ENCODE data around the gene HDAC1.

The HDAC1 gene

DNA sequence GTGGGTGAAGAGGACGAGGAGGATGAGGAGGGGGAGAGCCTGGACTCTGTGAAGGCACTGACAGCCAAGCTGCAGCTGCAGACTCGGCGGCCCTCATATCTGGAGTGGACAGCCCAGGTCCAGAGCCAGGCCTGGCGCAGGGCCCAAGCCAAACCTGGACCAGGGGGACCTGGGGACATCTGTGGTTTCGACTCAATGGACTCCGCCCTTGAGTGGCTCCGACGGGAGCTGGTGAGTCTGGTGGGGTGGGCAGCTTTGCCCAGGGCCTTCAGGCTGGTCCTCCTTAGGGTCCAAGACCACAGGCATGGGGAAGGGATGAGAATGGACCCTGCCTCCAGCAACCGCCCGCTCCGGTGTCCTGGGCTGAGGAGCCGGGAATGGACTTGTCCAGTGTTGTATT, 44.4 kb upstream of the HDAC1 start:
- no peak overlapping the region for H3K4me3 ChIP-seq (ENCODE audit: insufficient read depth, low read length, poor library complexity, severe bottlenecking)
- no peak overlapping the region for H2AFZ ChIP-seq (ENCODE audit: low read depth, low read length, severe bottlenecking)
- no peak overlapping the region for H3K27ac ChIP-seq (ENCODE audit: low read depth, low read length)
- peaks cover 49% of the 10 kb centered on the region for H3F3A ChIP-seq (ENCODE audit: insufficient read depth)
- no peak overlapping the region for H3K9ac ChIP-seq (ENCODE audit: low read length)
- H3K9me2 ChIP-seq (replicated peaks; ENCODE audit: insufficient read depth, low read length), result no peaks in the 10 kb centered on the region
- H3K4me2 ChIP-seq (ENCODE audit: low read depth, low read length, poor library complexity, severe bottlenecking), result no peak overlapping the region
- no peaks in the 10 kb centered on the region for H3K9me3 ChIP-seq (ENCODE audit: insufficient read depth, low read length)
- no peaks in the 10 kb centered on the region for H4K20me1 ChIP-seq (ENCODE audit: low read depth, low read length)
- no peaks in the 10 kb centered on the region for H3K36me3 ChIP-seq (ENCODE audit: low read length)
- H3K79me2 ChIP-seq (ENCODE audit: insufficient read depth, low read length), result peaks cover 13% of the 10 kb centered on the region
- H3K27me3 ChIP-seq (ENCODE audit: low read length), result no peaks in the 10 kb centered on the region
- TF ChIP-seq EZH2phosphoT487 (conservative IDR thresholded peaks at IDR 0.05; ENCODE audit: low read length), result no peak
- TF ChIP-seq, protein P1, sequence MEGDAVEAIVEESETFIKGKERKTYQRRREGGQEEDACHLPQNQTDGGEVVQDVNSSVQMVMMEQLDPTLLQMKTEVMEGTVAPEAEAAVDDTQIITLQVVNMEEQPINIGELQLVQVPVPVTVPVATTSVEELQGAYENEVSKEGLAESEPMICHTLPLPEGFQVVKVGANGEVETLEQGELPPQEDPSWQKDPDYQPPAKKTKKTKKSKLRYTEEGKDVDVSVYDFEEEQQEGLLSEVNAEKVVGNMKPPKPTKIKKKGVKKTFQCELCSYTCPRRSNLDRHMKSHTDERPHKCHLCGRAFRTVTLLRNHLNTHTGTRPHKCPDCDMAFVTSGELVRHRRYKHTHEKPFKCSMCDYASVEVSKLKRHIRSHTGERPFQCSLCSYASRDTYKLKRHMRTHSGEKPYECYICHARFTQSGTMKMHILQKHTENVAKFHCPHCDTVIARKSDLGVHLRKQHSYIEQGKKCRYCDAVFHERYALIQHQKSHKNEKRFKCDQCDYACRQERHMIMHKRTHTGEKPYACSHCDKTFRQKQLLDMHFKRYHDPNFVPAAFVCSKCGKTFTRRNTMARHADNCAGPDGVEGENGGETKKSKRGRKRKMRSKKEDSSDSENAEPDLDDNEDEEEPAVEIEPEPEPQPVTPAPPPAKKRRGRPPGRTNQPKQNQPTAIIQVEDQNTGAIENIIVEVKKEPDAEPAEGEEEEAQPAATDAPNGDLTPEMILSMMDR (IDR thresholded peaks at IDR 0.05; ENCODE audit: insufficient read depth, low read length, poor library complexity, severe bottlenecking), result no peak

DNA sequence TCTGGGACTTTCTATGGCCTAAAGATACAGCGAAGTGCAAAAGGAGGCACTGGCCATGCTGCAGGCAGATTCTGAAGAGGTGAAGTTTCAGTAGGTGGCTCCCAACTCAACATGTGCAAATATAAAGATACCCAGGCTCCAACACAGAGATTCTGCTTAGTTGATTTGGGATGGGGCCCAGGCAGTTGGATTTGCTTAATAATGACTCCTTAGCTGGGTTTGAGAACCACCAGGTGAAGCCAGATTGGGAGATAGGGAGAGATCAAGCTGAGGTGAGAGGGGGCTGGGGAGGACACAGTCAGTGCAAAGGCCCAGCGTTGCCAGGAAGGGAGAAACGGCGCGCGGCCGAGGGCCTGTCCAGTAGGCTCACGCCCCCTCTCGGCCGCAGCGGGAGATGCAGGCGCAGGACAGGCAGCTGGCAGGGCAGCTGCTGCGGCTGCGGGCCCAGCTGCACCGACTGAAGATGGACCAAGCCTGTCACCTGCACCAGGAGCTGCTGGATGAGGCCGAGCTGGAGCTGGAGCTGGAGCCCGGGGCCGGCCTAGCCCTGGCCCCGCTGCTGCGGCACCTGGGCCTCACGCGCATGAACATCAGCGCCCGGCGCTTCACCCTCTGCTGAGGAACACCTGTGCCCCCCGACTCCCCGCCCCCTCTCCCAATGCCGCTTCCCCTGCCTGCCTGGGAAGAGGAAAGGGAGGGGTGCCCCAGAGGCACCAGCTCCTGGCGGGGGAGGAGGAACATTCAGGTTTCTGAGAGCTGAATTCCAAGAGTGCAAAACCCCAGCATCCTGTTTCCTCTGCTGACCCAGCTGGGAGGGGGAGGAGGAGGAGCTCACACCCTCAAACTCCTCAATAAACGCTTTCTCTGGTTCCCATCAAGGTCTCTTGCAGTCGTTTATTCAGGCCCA, 43.6 kb upstream of the HDAC1 start:
- Histone ChIP-seq H3K9me3 (ENCODE audit: insufficient read depth, low read length) (no peaks in the 10 kb centered on the region), H3K9ac (ENCODE audit: low read length) (peak overlapping the region; percentile 25; the same call in 1 of the 2 replicates), H3K27ac (ENCODE audit: low read depth, low read length) (peak overlapping the region; percentile 99), H3K9me2 (replicated peaks; ENCODE audit: insufficient read depth, low read length) (no peaks in the 10 kb centered on the region), H3K79me2 (ENCODE audit: insufficient read depth, low read length) (peaks cover 16% of the 10 kb centered on the region), H3F3A (ENCODE audit: insufficient read depth) (peaks cover 53% of the 10 kb centered on the region), H4K20me1 (ENCODE audit: low read depth, low read length) (no peaks in the 10 kb centered on the region), H3K4me3 (ENCODE audit: insufficient read depth, low read length, poor library complexity, severe bottlenecking) (no peak overlapping the region), H2AFZ (ENCODE audit: low read depth, low read length, severe bottlenecking) (no peak overlapping the region), H3K27me3 (ENCODE audit: low read length) (no peaks in the 10 kb centered on the region), H3K4me2 (ENCODE audit: low read depth, low read length, poor library complexity, severe bottlenecking) (peak overlapping the region; percentile 84), H3K36me3 (ENCODE audit: low read length) (no peaks in the 10 kb centered on the region)
- TF ChIP-seq, protein P1 (IDR thresholded peaks at IDR 0.05; ENCODE audit: insufficient read depth, low read length, poor library complexity, severe bottlenecking), result peak; percentile 74
- TF ChIP-seq EZH2phosphoT487 (conservative IDR thresholded peaks at IDR 0.05; ENCODE audit: low read length), result no peak

DNA sequence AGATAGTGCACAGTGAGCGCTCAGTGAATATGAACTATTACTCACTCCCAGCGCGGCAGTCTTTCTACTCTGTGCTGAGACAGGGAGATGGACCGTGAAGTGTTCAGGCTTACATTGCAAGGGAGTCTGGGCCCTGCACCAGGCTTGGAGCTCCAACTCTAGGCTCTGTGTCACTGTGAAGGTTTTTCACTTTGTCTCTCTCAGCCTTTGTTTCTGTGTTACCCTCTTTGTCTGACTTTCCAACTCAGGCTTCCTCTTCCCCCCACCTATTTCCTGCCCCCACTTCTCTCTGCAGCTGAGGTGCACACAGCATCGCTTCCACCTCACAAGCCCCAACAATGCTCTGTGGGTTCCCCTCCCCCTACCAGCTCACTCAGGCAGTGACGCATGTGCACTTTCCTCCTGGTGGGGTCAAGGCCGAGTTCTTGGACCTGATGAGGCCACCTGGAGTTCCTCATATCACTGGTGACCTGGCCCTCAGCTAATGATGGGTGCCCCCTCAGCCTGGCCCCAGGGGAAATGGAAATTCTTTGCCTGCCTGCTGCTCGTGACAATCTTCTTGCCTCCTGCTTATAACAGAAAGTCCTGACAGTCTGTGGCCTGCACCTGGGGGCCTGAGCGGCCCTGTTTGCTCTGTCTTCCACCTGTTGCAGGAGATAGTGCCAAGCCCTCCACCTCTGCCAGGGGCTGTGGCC, 41.9 kb upstream of the HDAC1 start:
- Histone ChIP-seq H3K4me2 (ENCODE audit: low read depth, low read length, poor library complexity, severe bottlenecking) (peak overlapping the region; percentile 84), H3K79me2 (ENCODE audit: insufficient read depth, low read length) (peaks cover 18% of the 10 kb centered on the region), H3K27ac (ENCODE audit: low read depth, low read length) (peak overlapping the region; percentile 99), H3F3A (ENCODE audit: insufficient read depth) (peaks cover 71% of the 10 kb centered on the region), H3K27me3 (ENCODE audit: low read length) (no peaks in the 10 kb centered on the region), H3K9ac (ENCODE audit: low read length) (peak overlapping the region; percentile 81), H3K36me3 (ENCODE audit: low read length) (no peaks in the 10 kb centered on the region), H3K9me3 (ENCODE audit: insufficient read depth, low read length) (no peaks in the 10 kb centered on the region), H4K20me1 (ENCODE audit: low read depth, low read length) (no peaks in the 10 kb centered on the region), H3K4me3 (ENCODE audit: insufficient read depth, low read length, poor library complexity, severe bottlenecking) (peak overlapping the region; percentile 48), H3K9me2 (replicated peaks; ENCODE audit: insufficient read depth, low read length) (no peaks in the 10 kb centered on the region), H2AFZ (ENCODE audit: low read depth, low read length, severe bottlenecking) (no peak overlapping the region)
- no peak for TF ChIP-seq EZH2phosphoT487 (conservative IDR thresholded peaks at IDR 0.05; ENCODE audit: low read length)
- TF ChIP-seq, protein P1 (IDR thresholded peaks at IDR 0.05; ENCODE audit: insufficient read depth, low read length, poor library complexity, severe bottlenecking), result no peak
